Ishikawa (cell line): Measurements from ENCODE around the gene CDK5RAP1.

ENCODE experiments used
- CEBPB ChIP-seq: IDR thresholded peaks from 2 replicates; pipeline ENCODE4 v1.6.1; 2012
- CREB1 ChIP-seq: IDR thresholded peaks from 2 replicates; pipeline ENCODE4 v1.6.1; 2012; ENCODE audit warnings: low read depth
- EGR1 ChIP-seq: IDR thresholded peaks from 2 replicates; pipeline ENCODE4 v1.6.1; 2012
- EP300 ChIP-seq: IDR thresholded peaks from 2 replicates; pipeline ENCODE4 v1.6.1; 2012; ENCODE audit warnings: borderline replicate concordance
- FOXM1 ChIP-seq: IDR thresholded peaks from 2 replicates; pipeline ENCODE4 v1.6.1; 2012; ENCODE audit warnings: low read depth, borderline replicate concordance
- NFIC ChIP-seq: IDR thresholded peaks from 2 replicates; pipeline ENCODE4 v1.6.1; 2012
- RAD21 ChIP-seq: IDR thresholded peaks from 2 replicates; pipeline ENCODE4 v1.6.1; 2012; ENCODE audit warnings: low read depth
- TAF1 ChIP-seq: IDR thresholded peaks from 2 replicates; pipeline ENCODE4 v1.6.1; 2012; ENCODE audit warnings: low read depth, mild to moderate bottlenecking
- TCF12 ChIP-seq: IDR thresholded peaks from 2 replicates; pipeline ENCODE4 v1.6.1; 2012; ENCODE audit warnings: low read depth
- TEAD4 ChIP-seq: IDR thresholded peaks from 2 replicates; pipeline ENCODE4 v1.6.1; 2012
- USF1 ChIP-seq: IDR thresholded peaks from 2 replicates; pipeline ENCODE4 v1.6.1; 2012
- YY1 ChIP-seq: IDR thresholded peaks from 2 replicates; pipeline ENCODE4 v1.6.1; 2012; ENCODE audit warnings: low read depth
- ZBTB7A ChIP-seq: IDR thresholded peaks from 2 replicates; pipeline ENCODE4 v1.6.1; 2012; ENCODE audit warnings: low read depth
- TF ChIP-seq, protein P1 (sequence below): IDR thresholded peaks from 2 replicates; pipeline ENCODE4 v1.6.1; 2012; ENCODE audit warnings: low read depth, mild to moderate bottlenecking
- TF ChIP-seq, protein P2 (sequence below): IDR thresholded peaks from 2 replicates; pipeline ENCODE4 v1.6.1; 2012

The CDK5RAP1 gene

GRCh38 chr20:33328157-33329137 is 72.9 kb downstream of the CDK5RAP1 start:
- TF ChIP-seq TCF12 (no peak), CEBPB (no peak), NFIC (no peak), TAF1 (no peak), ZBTB7A (no peak)
- TF ChIP-seq, protein P1, sequence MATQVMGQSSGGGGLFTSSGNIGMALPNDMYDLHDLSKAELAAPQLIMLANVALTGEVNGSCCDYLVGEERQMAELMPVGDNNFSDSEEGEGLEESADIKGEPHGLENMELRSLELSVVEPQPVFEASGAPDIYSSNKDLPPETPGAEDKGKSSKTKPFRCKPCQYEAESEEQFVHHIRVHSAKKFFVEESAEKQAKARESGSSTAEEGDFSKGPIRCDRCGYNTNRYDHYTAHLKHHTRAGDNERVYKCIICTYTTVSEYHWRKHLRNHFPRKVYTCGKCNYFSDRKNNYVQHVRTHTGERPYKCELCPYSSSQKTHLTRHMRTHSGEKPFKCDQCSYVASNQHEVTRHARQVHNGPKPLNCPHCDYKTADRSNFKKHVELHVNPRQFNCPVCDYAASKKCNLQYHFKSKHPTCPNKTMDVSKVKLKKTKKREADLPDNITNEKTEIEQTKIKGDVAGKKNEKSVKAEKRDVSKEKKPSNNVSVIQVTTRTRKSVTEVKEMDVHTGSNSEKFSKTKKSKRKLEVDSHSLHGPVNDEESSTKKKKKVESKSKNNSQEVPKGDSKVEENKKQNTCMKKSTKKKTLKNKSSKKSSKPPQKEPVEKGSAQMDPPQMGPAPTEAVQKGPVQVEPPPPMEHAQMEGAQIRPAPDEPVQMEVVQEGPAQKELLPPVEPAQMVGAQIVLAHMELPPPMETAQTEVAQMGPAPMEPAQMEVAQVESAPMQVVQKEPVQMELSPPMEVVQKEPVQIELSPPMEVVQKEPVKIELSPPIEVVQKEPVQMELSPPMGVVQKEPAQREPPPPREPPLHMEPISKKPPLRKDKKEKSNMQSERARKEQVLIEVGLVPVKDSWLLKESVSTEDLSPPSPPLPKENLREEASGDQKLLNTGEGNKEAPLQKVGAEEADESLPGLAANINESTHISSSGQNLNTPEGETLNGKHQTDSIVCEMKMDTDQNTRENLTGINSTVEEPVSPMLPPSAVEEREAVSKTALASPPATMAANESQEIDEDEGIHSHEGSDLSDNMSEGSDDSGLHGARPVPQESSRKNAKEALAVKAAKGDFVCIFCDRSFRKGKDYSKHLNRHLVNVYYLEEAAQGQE, result no peak

DNA sequence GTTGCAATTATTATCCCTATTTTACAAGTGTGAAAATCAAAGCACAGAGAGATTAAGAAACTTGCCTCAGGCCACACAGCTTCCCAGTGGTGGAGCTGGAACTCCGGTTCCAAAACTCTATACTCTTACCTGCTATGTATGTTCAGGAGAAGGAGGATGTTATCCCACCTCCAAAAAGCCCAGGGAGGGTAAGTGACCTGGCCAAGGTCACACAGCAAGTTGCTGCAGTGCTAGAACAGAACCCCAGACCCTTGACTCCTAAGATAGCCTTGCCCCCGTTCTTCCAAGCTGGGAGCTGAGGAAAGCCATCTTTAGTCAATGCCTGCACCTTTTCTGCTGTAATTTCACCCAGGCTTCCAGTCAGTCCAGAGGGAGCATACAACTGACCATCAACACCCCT is 76.0 kb downstream of the CDK5RAP1 start:
- TF ChIP-seq CREB1, result no peak

- TF ChIP-seq EGR1 (no peak), EP300 (no peak), CREB1 (no peak), TAF1 (no peak), USF1 (no peak), FOXM1 (no peak)
- TF ChIP-seq, protein P1, result no peak
Measured at GRCh38 chr20:33323236-33323635, 78.1 kb downstream of the CDK5RAP1 start.

GRCh38 chr20:33322456-33322855 is 78.9 kb downstream of the CDK5RAP1 start:
- TF ChIP-seq NFIC, result no peak
- TF ChIP-seq, protein P2, sequence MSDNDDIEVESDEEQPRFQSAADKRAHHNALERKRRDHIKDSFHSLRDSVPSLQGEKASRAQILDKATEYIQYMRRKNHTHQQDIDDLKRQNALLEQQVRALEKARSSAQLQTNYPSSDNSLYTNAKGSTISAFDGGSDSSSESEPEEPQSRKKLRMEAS, result no peak
- TF ChIP-seq CREB1, result no peak
- no peak for TF ChIP-seq TAF1
- no peak for TF ChIP-seq ZBTB7A
- TF ChIP-seq, protein P1, result no peak
- TF ChIP-seq YY1, result no peak
- TF ChIP-seq TEAD4, result no peak
- TF ChIP-seq EGR1, result no peak
- TF ChIP-seq FOXM1, result no peak

DNA sequence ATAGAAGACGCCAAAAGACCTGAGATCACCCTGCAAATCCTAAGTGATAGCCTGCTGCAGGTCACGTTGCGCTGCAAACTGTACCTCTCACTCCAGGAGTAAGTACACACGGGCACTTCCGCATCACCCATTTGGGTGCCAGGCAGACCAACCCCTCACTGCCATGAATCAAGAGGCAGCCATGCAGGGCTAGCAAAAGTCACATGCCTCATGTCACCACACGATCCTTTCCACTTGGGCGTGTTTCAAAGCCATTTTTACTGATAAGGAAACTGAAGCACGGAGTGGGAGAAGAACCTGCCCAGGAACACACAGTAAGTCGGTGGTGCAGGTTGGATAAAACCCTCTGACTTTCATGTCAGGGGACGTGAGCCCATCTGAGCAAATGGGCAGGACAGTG is 81.3 kb downstream of the CDK5RAP1 start:
- TF ChIP-seq RAD21 (no peak), EP300 (no peak), EGR1 (no peak), TEAD4 (no peak), TCF12 (no peak), CREB1 (no peak), ZBTB7A (no peak), TAF1 (no peak), FOXM1 (no peak), USF1 (no peak), NFIC (no peak), YY1 (no peak), CEBPB (no peak)
- TF ChIP-seq, protein P1, result no peak
- TF ChIP-seq, protein P2, result no peak
